GM19467 (cell line): ENCODE results near the gene RABGEF1.
"Not testable (repeated sequence)": the region's sequence is repeated elsewhere in the genome, so short reads cannot be mapped to it uniquely, and the experiment has no call there.

Experiments used
- ATAC-seq: cut with Tn5 transposase; IDR thresholded peaks from one replicate; pipeline ENCODE4 v1.9.1; 2021; ENCODE audit warnings: mild to moderate bottlenecking, moderate library complexity; ENCODE audit not compliant: unreplicated experiment

The RABGEF1 gene

GRCh38 chr7:66740302-66740979 is at the start of gene RABGEF1:
RABGEF1 (plus strand) TSS chr7:66740733; CDS start chr7:66771900, 31,167 bp downstream.
- ATAC-seq, result peak; percentile 84

- ATAC-seq, result no peak
Observed at GRCh38 chr7:66693331-66693730, 47.2 kb upstream of the RABGEF1 start.

DNA sequence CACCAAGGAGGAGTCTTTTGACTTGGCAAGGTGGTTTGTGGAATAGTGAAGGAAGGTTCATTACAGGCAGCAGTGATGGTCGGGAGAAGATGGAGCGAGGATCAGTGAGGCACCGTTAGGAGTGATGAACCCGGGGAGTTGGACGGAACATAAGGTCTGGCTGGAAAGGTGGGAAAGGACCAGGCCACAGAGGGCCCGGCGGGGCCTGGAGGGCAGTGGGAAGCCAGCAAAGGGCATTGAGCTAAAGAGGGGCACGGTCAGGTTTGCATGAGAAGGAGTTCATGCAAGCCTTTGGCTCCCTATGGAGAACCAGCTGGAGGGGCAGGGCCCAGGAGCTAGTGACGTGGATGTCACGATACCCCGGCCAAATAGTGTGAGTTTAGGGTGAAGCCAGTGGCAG is 46.2 kb upstream of the RABGEF1 start:
- no peak for ATAC-seq

- ATAC-seq, result not testable (repeated sequence)
Observed at GRCh38 chr7:66695417-66695816, 45.1 kb upstream of the RABGEF1 start.

- not testable (repeated sequence) for ATAC-seq
Observed at GRCh38 chr7:66696134-66696533, 44.4 kb upstream of the RABGEF1 start.

DNA sequence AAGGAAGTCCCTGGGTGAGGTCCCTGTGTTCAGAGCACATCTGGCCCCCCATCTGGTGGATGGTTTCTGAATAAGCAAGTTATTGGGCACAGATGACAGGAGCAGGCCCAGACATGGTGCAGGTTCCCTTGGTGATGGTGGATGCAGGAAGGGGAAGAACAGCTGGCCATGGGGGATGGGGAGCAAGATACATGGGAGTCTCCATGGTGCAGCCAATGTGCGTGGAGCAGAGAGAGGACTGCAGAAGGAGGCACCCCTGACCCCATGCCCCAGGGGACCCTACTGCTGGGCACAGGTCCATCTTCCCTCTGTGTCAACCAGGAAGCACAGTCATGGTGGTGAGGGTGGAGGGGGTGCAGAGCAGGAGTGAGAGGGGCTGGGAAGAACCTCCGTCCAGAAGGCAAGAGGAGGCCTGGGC is 43.8 kb upstream of the RABGEF1 start:
- no peak for ATAC-seq

DNA sequence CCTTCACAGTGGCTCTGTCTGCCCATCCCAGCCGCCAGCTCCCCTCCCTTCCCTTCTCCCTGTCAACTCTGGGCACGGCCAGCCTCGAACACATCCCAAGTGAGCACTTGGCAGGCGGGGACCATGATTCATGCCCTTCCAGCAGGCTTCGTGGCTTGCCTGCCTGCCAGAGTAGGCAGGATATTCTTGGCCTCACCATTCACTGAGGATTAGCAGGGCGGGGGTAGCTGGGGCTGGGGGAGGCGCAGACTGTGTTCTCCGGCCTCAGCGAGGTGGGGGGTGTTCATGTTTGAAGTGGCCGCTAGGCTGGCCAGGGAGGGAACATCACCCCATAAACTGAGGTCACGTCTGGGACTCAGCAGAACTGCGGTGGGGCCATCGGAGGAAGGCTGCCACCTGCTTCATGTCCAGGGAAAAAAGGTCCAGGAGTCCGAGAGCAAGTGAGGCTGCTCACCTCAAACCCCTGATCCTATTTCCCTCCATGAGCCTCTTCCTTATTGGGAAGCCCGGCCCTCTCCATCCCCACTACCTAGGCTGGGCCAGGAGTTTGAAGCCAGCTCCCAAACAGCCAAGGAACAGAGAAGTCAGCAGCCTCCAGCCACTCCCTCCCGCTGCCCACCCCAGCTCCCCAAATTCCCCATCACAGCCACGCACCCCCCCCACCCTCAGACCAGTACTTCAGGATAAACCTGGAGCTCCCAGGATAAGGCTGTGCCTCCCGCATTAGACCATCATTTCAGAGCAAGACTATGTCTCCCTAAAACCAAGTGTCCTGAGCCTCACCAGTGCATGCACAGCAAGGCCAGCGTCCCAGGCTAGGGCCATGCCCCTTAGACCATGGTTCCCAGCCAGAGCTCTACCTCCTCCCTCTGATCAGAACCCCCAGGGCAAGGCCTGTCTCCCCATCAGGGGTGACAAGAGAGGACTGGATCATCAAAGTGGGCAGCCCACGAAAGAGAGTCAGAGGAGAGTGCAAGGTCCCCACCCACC is 42.8 kb upstream of the RABGEF1 start:
- no peak for ATAC-seq

DNA sequence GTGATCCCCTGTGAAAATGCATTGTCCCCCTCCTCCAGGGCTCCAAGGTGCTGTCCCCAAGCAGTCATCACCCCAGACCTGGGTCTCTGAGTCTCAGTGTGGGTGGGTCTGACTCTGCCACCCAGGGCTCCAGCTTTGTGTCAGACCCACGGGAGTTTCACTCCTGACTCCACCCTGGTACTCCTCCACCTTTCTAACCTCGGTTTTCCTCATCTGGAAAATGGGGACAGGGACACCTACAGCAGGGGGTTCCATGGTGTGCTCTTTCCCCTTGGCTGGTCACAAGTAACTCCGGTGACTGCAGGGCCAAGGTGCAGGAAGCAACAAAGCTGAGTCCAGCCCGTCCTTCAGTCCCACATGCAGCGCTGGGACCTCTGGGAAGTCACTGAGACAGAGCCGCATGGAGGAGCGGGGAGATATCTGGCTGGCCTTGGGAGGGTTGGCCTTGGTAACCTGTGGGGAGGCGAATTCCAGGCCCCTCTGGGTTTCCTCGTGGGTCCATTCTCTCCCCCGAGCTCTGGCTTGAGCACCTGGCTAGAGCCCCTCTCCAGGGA is 41.8 kb upstream of the RABGEF1 start:
- ATAC-seq, result no peak

- no peak for ATAC-seq
Observed at GRCh38 chr7:66699998-66700397, 40.5 kb upstream of the RABGEF1 start.

GRCh38 chr7:66700633-66701131 is 39.9 kb upstream of the RABGEF1 start:
- no peak for ATAC-seq

DNA sequence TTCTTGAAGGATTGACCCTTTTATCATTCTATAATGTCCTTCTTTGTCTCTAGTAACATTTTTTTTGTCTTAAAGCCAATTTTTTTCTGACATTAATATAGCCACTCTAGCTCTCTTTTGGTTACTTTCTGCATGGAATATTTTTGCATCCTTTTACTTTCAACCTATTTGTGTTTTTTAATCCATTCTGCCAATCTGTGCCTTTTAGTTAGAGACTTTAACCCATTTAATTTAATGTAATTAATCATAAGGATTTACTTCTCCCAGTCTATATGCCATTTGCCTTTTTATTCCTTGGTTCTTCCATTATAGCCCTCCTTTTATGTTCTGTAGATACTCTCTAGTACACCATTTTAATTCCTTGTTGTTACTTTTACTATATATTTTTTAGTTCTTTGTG is 32.7 kb upstream of the RABGEF1 start:
- no peak for ATAC-seq

DNA sequence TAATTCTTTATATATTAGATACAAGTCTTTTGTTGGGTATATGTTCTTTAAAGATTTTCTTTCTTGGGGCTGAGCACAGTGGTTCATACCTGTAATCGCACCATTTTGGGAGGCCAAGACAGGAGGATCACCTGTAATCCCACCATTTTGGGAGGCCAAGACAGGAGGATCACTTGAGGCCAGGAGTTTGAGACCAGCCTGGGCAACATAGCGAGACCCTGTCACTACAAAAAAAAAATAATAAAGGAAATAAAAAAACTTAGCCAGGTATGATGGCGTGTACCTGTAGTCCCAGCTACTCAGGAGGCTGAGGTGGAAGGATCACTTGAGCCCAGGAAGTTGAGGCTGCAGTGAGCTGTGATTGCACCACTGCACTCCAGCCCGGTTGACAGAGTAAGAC is 29.8 kb upstream of the RABGEF1 start:
- not testable (repeated sequence) for ATAC-seq

- ATAC-seq, result no peak
Observed at GRCh38 chr7:66713687-66714086, 26.8 kb upstream of the RABGEF1 start.

DNA sequence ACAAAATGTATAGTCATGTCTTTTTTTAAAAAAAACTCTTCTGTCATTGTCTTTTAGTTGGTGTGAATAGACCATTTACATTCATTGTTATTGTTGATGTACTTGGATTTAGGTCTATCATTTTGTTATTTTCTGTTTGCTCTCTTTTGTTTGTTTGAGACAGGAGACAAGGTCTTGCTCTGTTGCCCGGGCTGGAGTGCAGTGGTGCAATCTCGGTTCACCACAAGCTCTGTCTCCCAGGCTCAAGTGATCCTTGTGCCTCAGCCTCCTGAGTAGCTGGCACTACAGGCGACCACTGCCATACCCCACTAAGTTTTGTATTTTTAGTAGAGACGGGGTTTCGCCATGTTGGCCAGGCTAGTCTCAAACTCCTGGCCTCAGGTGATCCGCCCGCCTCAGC is 23.9 kb upstream of the RABGEF1 start:
- not testable (repeated sequence) for ATAC-seq

GRCh38 chr7:66720561-66720960 is 20.0 kb upstream of the RABGEF1 start:
- no peak for ATAC-seq

GRCh38 chr7:66725843-66726242 is 14.7 kb upstream of the RABGEF1 start:
- no peak for ATAC-seq

- ATAC-seq, result no peak
Observed at GRCh38 chr7:66727058-66727457, 13.5 kb upstream of the RABGEF1 start.

- ATAC-seq, result no peak
Observed at GRCh38 chr7:66728571-66728970, 12.0 kb upstream of the RABGEF1 start.

DNA sequence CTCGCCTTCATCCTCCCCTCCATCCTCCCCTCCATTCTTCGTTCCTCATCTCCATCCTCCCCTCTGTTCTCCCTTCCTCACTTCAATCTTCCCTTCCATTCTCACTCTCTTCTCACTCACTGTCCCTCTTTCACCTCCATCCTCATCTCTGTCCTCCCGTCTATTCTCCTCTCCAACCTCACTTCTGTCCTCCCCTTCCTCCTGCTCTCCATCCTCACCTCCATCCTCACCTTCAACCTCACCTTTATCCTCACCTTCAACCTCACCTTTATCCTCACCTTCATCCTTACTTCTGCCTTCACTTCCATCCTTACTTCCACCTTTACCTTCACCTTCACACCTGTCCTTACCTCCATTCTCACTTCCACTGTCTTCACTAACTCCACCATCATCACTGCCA is 11.3 kb upstream of the RABGEF1 start:
- ATAC-seq, result no peak

- no peak for ATAC-seq
Observed at GRCh38 chr7:66731986-66732385, 8.5 kb upstream of the RABGEF1 start.

GRCh38 chr7:66732439-66732838 is 8.1 kb upstream of the RABGEF1 start:
- ATAC-seq, result peak; percentile 60
